Esophagus squamous epithelium (tissue), 5 donors: ENCODE measurements around the gene PHTF2. TPM values are rescaled to one million over a fixed set of nuclear protein-coding genes. Genes with fewer than 3 reads are reported as not detected.
"Not testable (repeated sequence)": the region's sequence is repeated elsewhere in the genome, so short reads cannot be mapped to it uniquely, and the experiment has no call there.

ENCODE experiments used
- DNase-seq: peaks from one replicate; lab custom pipeline; 2025; lab: John Stamatoyannopoulos, UW
- H3K27ac ChIP-seq, 4 donors: fragments of 200-600 bp; sonication (generic); one replicate each; pipeline ENCODE4 v1.5.1; 2016 to 2019; ENCODE audit warnings: mild to moderate bottlenecking in 1 of 4
- H3K27me3 ChIP-seq, 4 donors: fragments of 200-600 bp; sonication (generic); 1 replicate in 3 of 4; 2 replicates in 1 of 4; pipeline versions ENCODE4 v1.5.1 to v1.6.0; 2017 to 2021; ENCODE audit warnings: antibody characterized with exemption in 1 of 4
- H3K36me3 ChIP-seq, 3 donors: fragments of 200-600 bp; sonication (generic); one replicate each; pipeline ENCODE4 v1.5.1; 2016 to 2019
- H3K4me1 ChIP-seq, 3 donors: fragments of 200-600 bp; sonication (generic); one replicate each; pipeline ENCODE4 v1.5.1; 2017 to 2019
- H3K4me3 ChIP-seq, 4 donors: fragments of 200-600 bp; sonication (generic); 1 replicate in 3 of 4; 2 replicates in 1 of 4; pipeline ENCODE4 v1.5.1; 2016 to 2019; ENCODE audit warnings: mild to moderate bottlenecking in 2 of 4, moderate library complexity in 1 of 4
- H3K9me3 ChIP-seq, 3 donors: fragments of 200-600 bp; sonication (generic); one replicate each; pipeline ENCODE4 v1.5.1; 2016 to 2019
- CTCF ChIP-seq, 6 experiments: fragments of 450-650 bp in 4 of 6; fragments of 200-600 bp in 2 of 6; sonication (generic) in 2 of 6; IDR thresholded peaks; one replicate each; pipeline ENCODE4 v1.5.1; 2016 to 2019; ENCODE audit warnings: antibody characterized with exemption in 6 of 6, mild to moderate bottlenecking in 4 of 6, moderate library complexity in 4 of 6
- POLR2A ChIP-seq, 4 donors: fragments of 450-650 bp; IDR thresholded peaks; one replicate each; pipeline ENCODE4 v1.6.1; 2017; ENCODE audit warnings: antibody characterized with exemption in 4 of 4, mild to moderate bottlenecking in 4 of 4, moderate library complexity in 3 of 4
- WGBS, 2 donors: methylation state at CpG; one replicate each; pipeline ENCODE4 v1.1.5; 2018; 5-methylcytosine and 5-hydroxymethylcytosine counted together
- intact Hi-C: fragments of 100-400 bp; cut with DNase I; formaldehyde crosslinking; loops from one replicate; pipeline ENCODE4 v1.15.0; 2022
- small RNA-seq, 4 donors: library from RNA; depleted of rRNA; stranded (forward); fragments of <200 nt; gene quantifications; one replicate each; pipeline ENCODE3, GENCODE V24; 2016
- total RNA-seq, 4 donors: library from RNA; depleted of rRNA; stranded (reverse); fragments of >200 nt; gene quantifications; one replicate each; pipeline ENCODE4 v1.1.0, GENCODE V29; 2016
- donor health status: DM: yes; HTN: yes; CAD: no.

PHTF2 gene
- total RNA-seq, 4 donors from 2014 or later = 6.5 to 15.4 (median 13.5) TPM

- Histone ChIP-seq H3K27ac (no peak overlapping the region), H3K27me3 (no peaks in the 10 kb centered on the region), H3K4me3 (no peak overlapping the region), H3K36me3 (no peaks in the 10 kb centered on the region), H3K9me3 (no peaks in the 10 kb centered on the region), H3K4me1 (peaks cover 0 to 21% (median under 1%) of the 10 kb centered on the region in 3 donors)
- intact Hi-C loops = no loop called here
- no peak for TF ChIP-seq POLR2A (IDR thresholded peaks at IDR 0.05)
- TF ChIP-seq CTCF (IDR thresholded peaks at IDR 0.05) = no peak
- no peak for DNase-seq
- WGBS, 2 donors = 69 to 71% methylated on average over 6 of the region's 6 CpGs
Measured at GRCh38 chr7:77995717-77996116, 197.1 kb downstream of the PHTF2 start.

GRCh38 chr7:77999168-77999567, 200.6 kb downstream of the PHTF2 start:
- H3K27me3 ChIP-seq, H3K4me3 ChIP-seq, intact Hi-C loops, H3K27ac ChIP-seq, H3K36me3 ChIP-seq, H3K9me3 ChIP-seq, DNase-seq, H3K4me1 ChIP-seq: not testable (repeated sequence)
- 64 to 69% methylated on average over 3 of the region's 3 CpGs for WGBS, 2 donors

GRCh38 chr7:78002021-78002420, 203.4 kb downstream of the PHTF2 start:
- Histone ChIP-seq H3K27me3 (no peaks in the 10 kb centered on the region), H3K4me1 (no peaks in the 10 kb centered on the region), H3K27ac (no peak overlapping the region), H3K9me3 (no peaks in the 10 kb centered on the region), H3K4me3 (no peak overlapping the region), H3K36me3 (no peaks in the 10 kb centered on the region)
- intact Hi-C loops = no loop called here
- DNase-seq = no peak
- TF ChIP-seq POLR2A (IDR thresholded peaks at IDR 0.05) (no peak), CTCF (IDR thresholded peaks at IDR 0.05) (no peak)
- 58 to 74% methylated on average over 3 of the region's 3 CpGs for WGBS, 2 donors

- 84 to 85% methylated on average over 4 of the region's 4 CpGs for WGBS, 2 donors
- Histone ChIP-seq H3K9me3 (no peaks in the 10 kb centered on the region), H3K27ac (no peak overlapping the region), H3K27me3 (no peaks in the 10 kb centered on the region), H3K4me1 (no peaks in the 10 kb centered on the region), H3K36me3 (no peaks in the 10 kb centered on the region), H3K4me3 (no peak overlapping the region)
- TF ChIP-seq CTCF (IDR thresholded peaks at IDR 0.05) (no peak), POLR2A (IDR thresholded peaks at IDR 0.05) (no peak)
- intact Hi-C loops = no loop called here
- DNase-seq = no peak
Measured at GRCh38 chr7:78002715-78003114, 204.1 kb downstream of the PHTF2 start.

GRCh38 chr7:78006063-78006755, 207.6 kb downstream of the PHTF2 start:
- no peaks in the 10 kb centered on the region for H3K4me1 ChIP-seq
- WGBS, 2 donors = 90% methylated on average over 6 to 8 of the region's 10 CpGs
- no peaks in the 10 kb centered on the region for H3K9me3 ChIP-seq
- intact Hi-C loops = no loop called here
- H3K27me3 ChIP-seq = no peaks in the 10 kb centered on the region
- TF ChIP-seq POLR2A (IDR thresholded peaks at IDR 0.05) (no peak), CTCF (IDR thresholded peaks at IDR 0.05) (no peak)
- no peak for DNase-seq
- no peak overlapping the region for H3K27ac ChIP-seq
- H3K4me3 ChIP-seq = no peak overlapping the region
- no peaks in the 10 kb centered on the region for H3K36me3 ChIP-seq

Small RNA genes within 50 kb of the gene (small RNA-seq; reads per million reads assigned to genes)
- gene RF00019 = 0 reads per million in 4 donors

Other genes with a start within 250 kb of the PHTF2 start
- 10 to 100 TPM; 10.8 to 22.9 (median 14.1) TPM for gene RSBN1L, start 102.3 kb upstream of the PHTF2 start, total RNA-seq
- 10 to 100 TPM in 2 of 4 donors, 1 to 10 TPM in 2; 6.9 to 18.8 (median 9.1) TPM for gene TMEM60, start 339 bp upstream of the PHTF2 start, total RNA-seq